ENCODE results near the gene BICRAL.

Gene BICRAL

GRCh38 chr6:42819803-42820511 lies 38.1 kb downstream of the BICRAL start:
- Histone ChIP-seq H3K27me3 (ENCODE audit: insufficient read depth, low read length) (no peaks in the 10 kb centered on the region), H3K4me3 (ENCODE audit: low read length) (no peak overlapping the region), H3K9ac (ENCODE audit: low read depth, low read length) (no peak overlapping the region), H3K36me3 (ENCODE audit: insufficient read depth, low read length) (peaks cover 25% of the 10 kb centered on the region), H3K4me1 (ENCODE audit: insufficient read depth, low read length) (peaks cover 32% of the 10 kb centered on the region), H3K27ac (ENCODE audit: low read depth, low read length) (peak overlapping the region; percentile 50; the same call in 1 of the 2 replicates), H3K9me3 (ENCODE audit: insufficient read depth, low read depth, low read length) (no peaks in the 10 kb centered on the region)
- WGBS = 93% methylated on average over 3 of the region's 3 CpGs

GRCh38 chr6:42820512-42821340 lies 38.9 kb downstream of the BICRAL start:
- Histone ChIP-seq H3K27me3 (ENCODE audit: insufficient read depth, low read length) (no peaks in the 10 kb centered on the region), H3K27ac (ENCODE audit: low read depth, low read length) (no peak overlapping the region; the same call in 1 of the 2 replicates), H3K9ac (ENCODE audit: low read depth, low read length) (no peak overlapping the region), H3K4me3 (ENCODE audit: low read length) (no peak overlapping the region), H3K4me1 (ENCODE audit: insufficient read depth, low read length) (peaks cover 32% of the 10 kb centered on the region), H3K36me3 (ENCODE audit: insufficient read depth, low read length) (peaks cover 25% of the 10 kb centered on the region), H3K9me3 (ENCODE audit: insufficient read depth, low read depth, low read length) (no peaks in the 10 kb centered on the region)
- 74% methylated on average over 10 of the region's 10 CpGs for WGBS

- H3K36me3 ChIP-seq (ENCODE audit: insufficient read depth, low read length) = peaks cover 25% of the 10 kb centered on the region
- no peak overlapping the region for H3K27ac ChIP-seq (ENCODE audit: low read depth, low read length)
- no peaks in the 10 kb centered on the region for H3K9me3 ChIP-seq (ENCODE audit: insufficient read depth, low read depth, low read length)
- H3K27me3 ChIP-seq (ENCODE audit: insufficient read depth, low read length) = no peaks in the 10 kb centered on the region
- H3K4me1 ChIP-seq (ENCODE audit: insufficient read depth, low read length) = peaks cover 32% of the 10 kb centered on the region
- no peak overlapping the region for H3K4me3 ChIP-seq (ENCODE audit: low read length)
- 67% methylated on average over 1 of the region's 3 CpGs for WGBS
- H3K9ac ChIP-seq (ENCODE audit: low read depth, low read length) = no peak overlapping the region
Observed at GRCh38 chr6:42821341-42821668, 39.5 kb downstream of the BICRAL start.

GRCh38 chr6:42821846-42822245 lies 40.0 kb downstream of the BICRAL start:
- WGBS = no CpG with 5 or more reads among the region's 2 CpGs
- H3K27me3 ChIP-seq (ENCODE audit: insufficient read depth, low read length) = no peaks in the 10 kb centered on the region

GRCh38 chr6:42829561-42830092 lies 47.8 kb downstream of the BICRAL start:
- Histone ChIP-seq H3K9ac (ENCODE audit: low read depth, low read length) (no peak overlapping the region), H3K9me3 (ENCODE audit: insufficient read depth, low read depth, low read length) (no peaks in the 10 kb centered on the region), H3K36me3 (ENCODE audit: insufficient read depth, low read length) (peaks cover 41% of the 10 kb centered on the region), H3K27ac (ENCODE audit: low read depth, low read length) (no peak overlapping the region), H3K27me3 (ENCODE audit: insufficient read depth, low read length) (no peaks in the 10 kb centered on the region), H3K4me1 (ENCODE audit: insufficient read depth, low read length) (no peaks in the 10 kb centered on the region), H3K4me3 (ENCODE audit: low read length) (no peak overlapping the region)
- WGBS = 94% methylated on average over 8 of the region's 8 CpGs

More at GRCh38 chr6:42821846-42822245, 40.0 kb downstream of the BICRAL start:
- H3K36me3 ChIP-seq (ENCODE audit: insufficient read depth, low read length) = peaks cover 25% of the 10 kb centered on the region
- H3K27ac ChIP-seq (ENCODE audit: low read depth, low read length) = no peak overlapping the region
- H3K4me1 ChIP-seq (ENCODE audit: insufficient read depth, low read length) = peaks cover 32% of the 10 kb centered on the region
- H3K9ac ChIP-seq (ENCODE audit: low read depth, low read length) = no peak overlapping the region
- H3K9me3 ChIP-seq (ENCODE audit: insufficient read depth, low read depth, low read length) = no peaks in the 10 kb centered on the region
- no peak overlapping the region for H3K4me3 ChIP-seq (ENCODE audit: low read length)

GRCh38 chr6:42831237-42831636 lies 49.4 kb downstream of the BICRAL start:
- no peak overlapping the region for H3K27ac ChIP-seq (ENCODE audit: low read depth, low read length)
- H3K27me3 ChIP-seq (ENCODE audit: insufficient read depth, low read length) = no peaks in the 10 kb centered on the region
- no peak overlapping the region for H3K4me3 ChIP-seq (ENCODE audit: low read length)
- H3K9me3 ChIP-seq (ENCODE audit: insufficient read depth, low read depth, low read length) = no peaks in the 10 kb centered on the region
- no peak overlapping the region for H3K9ac ChIP-seq (ENCODE audit: low read depth, low read length)
- H3K4me1 ChIP-seq (ENCODE audit: insufficient read depth, low read length) = no peaks in the 10 kb centered on the region
- 90% methylated on average over 3 of the region's 3 CpGs for WGBS
- peaks cover 42% of the 10 kb centered on the region for H3K36me3 ChIP-seq (ENCODE audit: insufficient read depth, low read length)

GRCh38 chr6:42834056-42834455 lies 52.2 kb downstream of the BICRAL start:
- no peaks in the 10 kb centered on the region for H3K9me3 ChIP-seq (ENCODE audit: insufficient read depth, low read depth, low read length)
- H3K9ac ChIP-seq (ENCODE audit: low read depth, low read length) = no peak overlapping the region
- no peak overlapping the region for H3K27ac ChIP-seq (ENCODE audit: low read depth, low read length)
- WGBS = 97% methylated on average over 5 of the region's 5 CpGs
- no peaks in the 10 kb centered on the region for H3K27me3 ChIP-seq (ENCODE audit: insufficient read depth, low read length)
- peaks cover 27% of the 10 kb centered on the region for H3K36me3 ChIP-seq (ENCODE audit: insufficient read depth, low read length)
- no peaks in the 10 kb centered on the region for H3K4me1 ChIP-seq (ENCODE audit: insufficient read depth, low read length)
- H3K4me3 ChIP-seq (ENCODE audit: low read length) = no peak overlapping the region

- Histone ChIP-seq H3K27me3 (ENCODE audit: insufficient read depth, low read length) (no peaks in the 10 kb centered on the region), H3K4me3 (ENCODE audit: low read length) (no peak overlapping the region), H3K36me3 (ENCODE audit: insufficient read depth, low read length) (peaks cover 4% of the 10 kb centered on the region), H3K9me3 (ENCODE audit: insufficient read depth, low read depth, low read length) (no peaks in the 10 kb centered on the region), H3K9ac (ENCODE audit: low read depth, low read length) (no peak overlapping the region), H3K27ac (ENCODE audit: low read depth, low read length) (no peak overlapping the region), H3K4me1 (ENCODE audit: insufficient read depth, low read length) (no peaks in the 10 kb centered on the region)
- 90% methylated on average over 6 of the region's 6 CpGs for WGBS
Observed at GRCh38 chr6:42841844-42842584, 60.2 kb downstream of the BICRAL start.

- H3K4me1 ChIP-seq (ENCODE audit: insufficient read depth, low read length) = no peaks in the 10 kb centered on the region
- H3K27me3 ChIP-seq (ENCODE audit: insufficient read depth, low read length) = no peaks in the 10 kb centered on the region
- no peaks in the 10 kb centered on the region for H3K9me3 ChIP-seq (ENCODE audit: insufficient read depth, low read depth, low read length)
- no peak overlapping the region for H3K27ac ChIP-seq (ENCODE audit: low read depth, low read length)
- no peak overlapping the region for H3K9ac ChIP-seq (ENCODE audit: low read depth, low read length)
- peaks cover 4% of the 10 kb centered on the region for H3K36me3 ChIP-seq (ENCODE audit: insufficient read depth, low read length)
- H3K4me3 ChIP-seq (ENCODE audit: low read length) = no peak overlapping the region
- 96% methylated on average over 6 of the region's 6 CpGs for WGBS
Observed at GRCh38 chr6:42845327-42845694, 63.5 kb downstream of the BICRAL start.

GRCh38 chr6:42846505-42846904 lies 64.7 kb downstream of the BICRAL start:
- Histone ChIP-seq H3K36me3 (ENCODE audit: insufficient read depth, low read length) (peaks cover 4% of the 10 kb centered on the region), H3K27me3 (ENCODE audit: insufficient read depth, low read length) (no peaks in the 10 kb centered on the region), H3K9ac (ENCODE audit: low read depth, low read length) (no peak overlapping the region), H3K4me3 (ENCODE audit: low read length) (no peak overlapping the region), H3K27ac (ENCODE audit: low read depth, low read length) (no peak overlapping the region), H3K9me3 (ENCODE audit: insufficient read depth, low read depth, low read length) (no peaks in the 10 kb centered on the region), H3K4me1 (ENCODE audit: insufficient read depth, low read length) (no peaks in the 10 kb centered on the region)
- WGBS = 97% methylated on average over 2 of the region's 2 CpGs

GRCh38 chr6:42848700-42849099 lies 66.8 kb downstream of the BICRAL start:
- peaks cover 17% of the 10 kb centered on the region for H3K36me3 ChIP-seq (ENCODE audit: insufficient read depth, low read length)
- 95% methylated on average over 3 of the region's 4 CpGs for WGBS
- H3K9ac ChIP-seq (ENCODE audit: low read depth, low read length) = no peak overlapping the region
- no peaks in the 10 kb centered on the region for H3K27me3 ChIP-seq (ENCODE audit: insufficient read depth, low read length)
- H3K27ac ChIP-seq (ENCODE audit: low read depth, low read length) = no peak overlapping the region
- H3K4me1 ChIP-seq (ENCODE audit: insufficient read depth, low read length) = no peaks in the 10 kb centered on the region
- H3K9me3 ChIP-seq (ENCODE audit: insufficient read depth, low read depth, low read length) = no peaks in the 10 kb centered on the region
- H3K4me3 ChIP-seq (ENCODE audit: low read length) = no peak overlapping the region

Measured in HUES64 (cell line).